Activated CD4-positive, alpha-beta T cell treated with anti-CD3 and anti-CD28 coated beads, Interleukin-2, amount 50 U/mL, for 24 hours (primary cell): Measurements from ENCODE around the gene MT1F.
"Not testable (repeated sequence)": the region's sequence is repeated elsewhere in the genome, so short reads cannot be mapped to it uniquely, and the experiment has no call there.

Experiments used
- DNase-seq, 2 donors: peaks; one replicate each; pipeline ENCODE4 v3.0.0-alpha.2; 2020; ENCODE audit warnings: low read depth in 1 of 2, low spot score in 1 of 2

The MT1F gene

GRCh38 chr16:56657555-56658326 is at the start of gene MT1F:
Gene MT1F, plus strand, starts transcription at chr16:56657959. Its CDS starts 100 bp downstream, at chr16:56658059.
- DNase-seq, result peak; percentile 48 to 49

- DNase-seq, result peak; percentile 70 to 88
Measured at GRCh38 chr16:56608043-56608875, 49.5 kb upstream of the MT1F start, which contains the start of gene MT2A. Gene MT2A, plus strand, starts transcription at chr16:56608584. Its CDS starts 72 bp downstream, at chr16:56608656.

- no peak for DNase-seq
Measured at GRCh38 chr16:56608876-56609462, 48.8 kb upstream of the MT1F start.

GRCh38 chr16:56609463-56609921 is 48.3 kb upstream of the MT1F start:
- DNase-seq, result peak in 1 of 2 donors; percentile 80

GRCh38 chr16:56610017-56610608 is 47.6 kb upstream of the MT1F start:
- DNase-seq, result peak; percentile 50 to 67

- no peak for DNase-seq
Measured at GRCh38 chr16:56610609-56611111, 47.1 kb upstream of the MT1F start.

GRCh38 chr16:56611281-56611833 is 46.4 kb upstream of the MT1F start:
- no peak for DNase-seq

GRCh38 chr16:56613706-56614105 is 44.1 kb upstream of the MT1F start:
- no peak for DNase-seq

GRCh38 chr16:56614549-56614991 is 43.2 kb upstream of the MT1F start:
- peak in 1 of 2 donors; percentile 19 for DNase-seq

- DNase-seq, result no peak
Measured at GRCh38 chr16:56615353-56615752, 42.4 kb upstream of the MT1F start.

- DNase-seq, result no peak
Measured at GRCh38 chr16:56616608-56617211, 41.0 kb upstream of the MT1F start.

- DNase-seq, result peak in 1 of 2 donors; percentile 33
Measured at GRCh38 chr16:56617212-56618085, 40.3 kb upstream of the MT1F start.

- no peak for DNase-seq
Measured at GRCh38 chr16:56618138-56618537, 39.6 kb upstream of the MT1F start.

GRCh38 chr16:56620339-56620897 is 37.3 kb upstream of the MT1F start:
- no peak for DNase-seq

- not testable (repeated sequence) for DNase-seq
Measured at GRCh38 chr16:56621665-56622445, 35.9 kb upstream of the MT1F start.

- not testable (repeated sequence) for DNase-seq
Measured at GRCh38 chr16:56623184-56623583, 34.6 kb upstream of the MT1F start.

GRCh38 chr16:56623637-56624036 is 34.1 kb upstream of the MT1F start:
- no peak for DNase-seq
